ENCODE data around the gene PRKG2. TPM values are rescaled to one million over a fixed set of nuclear protein-coding genes. Genes with fewer than 3 reads are reported as not detected.

PRKG2 gene, protein sequence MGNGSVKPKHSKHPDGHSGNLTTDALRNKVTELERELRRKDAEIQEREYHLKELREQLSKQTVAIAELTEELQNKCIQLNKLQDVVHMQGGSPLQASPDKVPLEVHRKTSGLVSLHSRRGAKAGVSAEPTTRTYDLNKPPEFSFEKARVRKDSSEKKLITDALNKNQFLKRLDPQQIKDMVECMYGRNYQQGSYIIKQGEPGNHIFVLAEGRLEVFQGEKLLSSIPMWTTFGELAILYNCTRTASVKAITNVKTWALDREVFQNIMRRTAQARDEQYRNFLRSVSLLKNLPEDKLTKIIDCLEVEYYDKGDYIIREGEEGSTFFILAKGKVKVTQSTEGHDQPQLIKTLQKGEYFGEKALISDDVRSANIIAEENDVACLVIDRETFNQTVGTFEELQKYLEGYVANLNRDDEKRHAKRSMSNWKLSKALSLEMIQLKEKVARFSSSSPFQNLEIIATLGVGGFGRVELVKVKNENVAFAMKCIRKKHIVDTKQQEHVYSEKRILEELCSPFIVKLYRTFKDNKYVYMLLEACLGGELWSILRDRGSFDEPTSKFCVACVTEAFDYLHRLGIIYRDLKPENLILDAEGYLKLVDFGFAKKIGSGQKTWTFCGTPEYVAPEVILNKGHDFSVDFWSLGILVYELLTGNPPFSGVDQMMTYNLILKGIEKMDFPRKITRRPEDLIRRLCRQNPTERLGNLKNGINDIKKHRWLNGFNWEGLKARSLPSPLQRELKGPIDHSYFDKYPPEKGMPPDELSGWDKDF
- 1 to 10 TPM in 2 of 4 donors, under 1 TPM in 2; 0.44 to 4.1 (median 1.1) TPM for total RNA-seq

DNA sequence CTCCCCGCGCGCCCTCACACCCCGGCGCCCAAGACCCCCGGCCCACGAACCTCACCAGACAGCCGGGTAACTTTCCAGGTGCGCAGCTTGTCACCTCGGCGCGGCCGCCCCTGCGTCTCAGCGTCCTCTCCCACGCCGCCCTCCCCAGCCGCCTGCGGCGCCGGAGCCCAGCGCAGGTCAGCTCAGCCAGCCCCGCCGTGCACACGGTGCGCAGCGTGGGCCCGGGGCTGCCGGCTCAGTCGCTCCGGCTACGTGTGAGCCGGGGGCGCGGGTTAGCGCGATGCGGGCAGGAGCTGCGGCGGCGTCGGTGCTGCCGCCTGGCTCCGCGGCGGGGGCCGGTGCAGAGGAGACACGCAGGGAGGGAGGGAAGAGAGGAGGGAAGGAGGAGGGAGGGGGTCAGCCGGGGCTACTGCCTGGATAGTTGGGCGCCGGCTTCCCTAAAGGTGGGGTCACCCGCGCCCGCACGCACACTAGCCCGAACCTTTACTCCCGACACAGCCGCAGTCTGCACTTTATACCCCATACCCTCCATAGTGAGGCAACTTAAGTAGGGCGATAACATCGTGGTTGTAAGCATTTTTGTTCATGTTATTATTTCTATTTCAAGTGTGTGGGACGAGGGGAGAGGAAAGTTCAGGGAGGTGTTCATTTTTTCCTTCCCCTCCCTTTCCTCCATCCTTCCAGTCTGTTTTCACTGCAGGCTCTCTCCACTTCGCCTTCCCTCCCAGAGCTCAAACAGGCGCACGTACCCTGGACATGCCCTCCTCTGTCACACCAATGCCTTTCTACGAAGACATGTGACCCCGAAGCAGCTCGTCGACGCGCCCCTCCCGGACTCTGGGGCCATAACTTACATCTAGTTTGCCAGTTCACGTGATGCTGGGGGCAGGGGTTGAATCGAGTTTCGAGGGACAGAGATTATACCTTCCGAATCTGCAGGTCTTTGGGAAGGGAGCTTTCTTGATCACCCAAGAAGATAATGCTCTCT is at the start of gene PRKG2:
PRKG2 (minus strand) TSS at position 342 of the 988 bp plus-strand sequence. CDS start 10,175 bp downstream, outside the sequence.
- TF ChIP-seq CTCF (IDR thresholded peaks at IDR 0.05; ENCODE audit: low read depth), result no peak

DNA sequence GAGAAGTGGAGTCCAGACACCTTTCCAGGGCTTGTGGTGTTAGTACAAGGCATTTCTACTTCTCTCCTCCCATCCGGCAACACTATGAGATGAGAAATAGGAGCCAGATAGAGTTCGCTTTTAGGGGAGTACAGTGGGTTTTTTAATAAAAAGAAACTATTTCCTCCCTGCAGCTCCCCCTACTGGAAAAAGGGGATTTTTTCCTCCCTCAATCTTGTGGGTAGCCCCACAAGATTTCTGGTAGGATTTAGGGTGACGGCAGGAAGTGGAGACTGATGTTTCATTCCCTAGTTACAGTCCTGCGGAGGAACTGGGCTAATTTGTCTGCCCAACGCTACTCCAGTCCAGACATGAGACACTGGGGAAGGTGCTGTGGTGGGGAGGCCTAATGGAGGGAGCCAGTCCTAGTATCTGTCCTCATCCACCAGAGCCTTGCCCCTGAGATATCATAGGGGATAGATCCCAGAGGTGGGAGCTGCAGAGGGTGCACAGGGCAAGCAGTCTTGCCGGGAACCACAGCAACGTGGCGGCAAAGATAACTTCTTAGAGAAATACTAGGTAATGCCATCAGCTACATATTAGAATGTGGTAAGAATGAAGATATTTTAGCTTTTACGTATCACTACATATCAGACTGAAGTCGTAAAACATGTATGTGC is 45.5 kb upstream of the PRKG2 start:
- no peak for TF ChIP-seq CTCF (IDR thresholded peaks at IDR 0.05; ENCODE audit: low read depth)

- TF ChIP-seq CTCF (IDR thresholded peaks at IDR 0.05; ENCODE audit: low read depth), result no peak
Measured at GRCh38 chr4:81258841-81259550, 44.0 kb upstream of the PRKG2 start.

GRCh38 chr4:81257816-81258215 is 42.8 kb upstream of the PRKG2 start:
- TF ChIP-seq CTCF (IDR thresholded peaks at IDR 0.05; ENCODE audit: low read depth), result no peak

DNA sequence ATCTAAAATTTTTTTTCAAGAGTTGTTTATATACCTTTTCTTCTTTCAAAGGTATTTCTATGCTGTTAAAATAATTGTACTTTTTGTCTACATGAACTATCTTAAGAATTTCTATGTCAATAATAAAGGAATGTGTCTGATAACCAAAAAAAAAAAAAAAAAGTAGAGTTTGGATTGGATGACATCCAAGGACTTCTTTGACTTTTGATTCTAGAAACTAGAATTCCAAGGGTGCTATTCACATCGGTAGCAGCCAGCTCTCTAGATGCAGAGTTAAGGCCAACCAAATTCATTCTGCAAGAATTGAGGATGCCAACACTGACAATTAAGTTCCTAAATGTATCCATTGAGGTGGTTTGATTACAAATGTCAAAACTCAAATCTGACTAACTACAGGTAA is 42.0 kb upstream of the PRKG2 start:
- TF ChIP-seq CTCF (IDR thresholded peaks at IDR 0.05; ENCODE audit: low read depth), result no peak
